Medulla oblongata (tissue), 1 donor: ENCODE data around the gene GRIK3.
"Not testable (repeated sequence)": the region's sequence is repeated elsewhere in the genome, so short reads cannot be mapped to it uniquely, and the experiment has no call there.

ENCODE experiments used
- DNase-seq: peaks from one replicate; pipeline ENCODE4 v3.0.0-alpha.2; 2015; ENCODE audit errors: extremely low spot score

The GRIK3 gene

DNA sequence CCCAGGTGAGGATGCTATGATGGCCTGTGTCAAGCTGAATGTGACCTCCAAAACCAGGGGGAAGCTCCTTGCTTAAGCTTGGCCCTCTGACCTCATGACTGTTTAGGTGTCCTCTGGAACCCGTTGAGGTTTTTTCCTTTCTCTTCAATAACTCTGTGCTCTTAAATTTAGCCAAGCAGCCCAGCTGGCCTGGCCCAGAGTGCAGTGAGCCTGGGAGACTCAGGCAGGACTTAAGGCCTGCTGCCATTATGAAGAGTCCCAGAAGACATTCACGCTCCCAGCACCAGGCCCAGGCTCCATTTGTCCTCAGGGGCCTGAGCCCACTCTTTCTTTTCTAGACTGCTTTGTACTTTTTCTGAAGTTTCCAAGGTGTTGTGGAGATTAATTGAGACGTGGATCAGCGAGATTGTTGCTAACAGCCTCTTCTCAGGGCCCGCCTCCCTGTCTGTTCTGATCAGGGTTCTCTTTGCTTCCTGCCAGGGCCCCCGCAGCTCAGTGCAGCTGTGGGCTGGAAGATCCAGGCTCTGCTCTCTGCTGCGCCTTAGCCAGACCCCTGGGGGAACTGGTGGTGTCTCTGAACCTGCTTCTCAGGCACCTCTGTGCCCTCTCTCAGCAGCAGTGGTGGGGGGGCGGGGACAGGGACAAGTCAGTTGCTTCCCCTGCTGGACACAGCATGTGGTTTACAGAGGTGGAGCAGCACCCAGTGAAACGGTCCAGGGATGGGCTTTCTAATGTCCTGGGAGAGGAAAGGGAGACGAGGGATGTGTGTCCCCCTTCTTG, 124.2 kb downstream of the GRIK3 start:
- no peak for DNase-seq

DNA sequence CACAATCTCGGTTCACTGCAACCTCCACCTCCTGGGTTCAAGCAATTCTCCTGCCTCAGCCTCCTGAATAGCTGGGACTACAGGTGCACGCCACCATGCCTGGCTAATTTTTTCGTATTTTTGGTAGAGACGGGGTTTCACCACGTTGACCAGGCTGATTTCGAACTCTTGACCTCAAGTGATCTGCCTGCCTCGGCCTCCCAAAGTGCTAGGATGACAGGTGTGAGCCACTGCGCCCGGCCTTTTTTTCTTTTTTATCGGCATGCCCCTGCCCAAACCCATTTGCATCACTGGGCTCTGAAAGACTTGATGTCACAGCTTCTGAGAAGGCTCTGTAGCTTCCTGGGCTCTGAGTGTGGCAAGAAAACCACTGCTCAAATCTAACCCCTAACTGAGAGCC, 125.0 kb downstream of the GRIK3 start:
- not testable (repeated sequence) for DNase-seq

DNA sequence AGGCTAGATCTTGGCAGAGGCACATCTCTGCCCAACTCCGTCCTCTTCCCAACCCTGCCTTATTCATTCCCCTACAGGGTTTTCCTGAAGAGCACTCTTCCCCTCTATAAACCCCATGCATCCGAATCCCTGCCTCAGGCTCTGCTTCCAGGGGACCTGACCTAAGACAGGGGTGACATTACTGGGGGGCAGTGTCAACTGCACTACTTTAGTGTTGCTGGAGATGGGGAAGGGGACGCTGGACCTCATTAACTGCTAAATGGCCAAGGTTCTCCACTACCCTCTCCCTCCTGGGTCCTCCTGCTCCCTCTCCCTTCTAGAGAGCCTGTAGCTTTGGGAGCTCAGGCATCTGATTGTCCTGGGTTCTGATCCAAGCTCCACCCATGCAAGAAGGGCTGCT, 126.2 kb downstream of the GRIK3 start:
- no peak for DNase-seq

DNA sequence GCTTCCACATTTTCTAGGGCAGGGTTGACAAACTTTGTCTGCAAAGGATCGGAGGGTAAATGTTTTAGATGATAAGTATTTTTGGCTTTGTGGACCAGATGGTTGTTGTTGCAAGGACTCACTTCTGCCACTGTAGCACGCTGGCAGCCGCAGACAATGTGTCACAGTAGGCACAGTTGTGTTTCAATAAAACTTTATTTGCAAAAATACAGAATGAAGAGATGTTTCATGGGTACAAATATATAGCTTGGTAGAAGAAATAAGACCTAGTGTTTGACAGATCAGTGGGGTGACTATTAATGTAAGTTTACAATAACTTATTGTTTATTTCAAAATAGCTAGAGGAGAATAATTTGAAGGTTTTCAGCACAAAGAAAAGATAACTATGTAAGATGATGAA, 127.8 kb downstream of the GRIK3 start:
- DNase-seq = no peak

DNA sequence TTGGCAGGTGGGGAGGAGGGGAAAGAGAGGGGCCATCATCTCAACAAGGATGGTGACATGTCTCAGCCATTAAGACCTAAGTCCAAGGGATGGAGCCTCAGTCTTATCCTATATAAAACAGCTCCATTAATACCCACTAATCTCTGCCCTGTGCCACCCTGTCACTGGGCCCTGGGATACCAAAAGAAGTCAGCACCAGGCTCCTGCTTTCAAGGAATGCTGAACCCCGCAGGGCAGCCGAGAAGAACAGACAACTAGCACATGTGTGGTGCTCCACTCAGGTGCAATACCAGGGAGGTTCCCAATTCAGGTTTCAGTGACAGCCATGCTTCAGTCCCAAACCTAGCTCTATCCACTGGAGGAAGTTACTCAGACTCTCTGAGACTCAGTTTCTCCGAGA, 128.4 kb downstream of the GRIK3 start:
- no peak for DNase-seq

DNA sequence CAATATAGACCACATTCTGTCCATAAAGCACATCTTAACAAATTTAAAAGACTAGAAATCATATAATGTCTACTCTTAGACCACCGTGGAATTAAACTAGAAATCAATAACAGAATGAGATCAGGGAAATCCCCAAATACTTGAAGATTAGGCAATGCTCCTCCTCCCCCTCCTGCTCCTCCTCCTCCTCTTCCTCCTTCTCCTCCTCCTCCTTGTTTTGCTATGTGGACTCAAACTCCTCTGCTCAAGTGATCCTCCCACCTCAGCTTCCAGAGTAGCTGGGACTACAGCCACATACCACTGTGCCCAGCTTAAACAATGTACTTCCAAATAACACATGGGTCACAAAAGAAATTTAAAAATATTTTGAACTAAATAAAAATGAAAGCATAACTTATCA, 134.2 kb downstream of the GRIK3 start:
- DNase-seq = no peak

DNA sequence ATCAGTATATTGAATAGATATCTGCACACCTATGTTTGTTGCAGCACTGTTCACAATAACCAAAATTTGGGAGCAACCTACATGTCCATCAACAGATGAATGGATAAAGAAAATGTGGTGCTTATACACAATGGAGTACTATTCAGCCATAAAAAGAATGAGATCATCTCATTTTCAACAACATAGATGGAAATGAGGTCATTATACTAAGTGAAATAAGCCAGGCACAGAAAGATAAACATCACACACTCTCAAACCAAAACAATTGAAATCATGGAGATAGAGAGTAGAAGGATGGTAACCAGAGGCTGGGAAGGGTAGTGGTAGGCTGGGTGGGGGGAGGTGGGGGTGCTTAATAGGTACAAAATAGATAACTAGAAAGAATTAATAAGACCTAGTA, 136.5 kb downstream of the GRIK3 start:
- DNase-seq = not testable (repeated sequence)

DNA sequence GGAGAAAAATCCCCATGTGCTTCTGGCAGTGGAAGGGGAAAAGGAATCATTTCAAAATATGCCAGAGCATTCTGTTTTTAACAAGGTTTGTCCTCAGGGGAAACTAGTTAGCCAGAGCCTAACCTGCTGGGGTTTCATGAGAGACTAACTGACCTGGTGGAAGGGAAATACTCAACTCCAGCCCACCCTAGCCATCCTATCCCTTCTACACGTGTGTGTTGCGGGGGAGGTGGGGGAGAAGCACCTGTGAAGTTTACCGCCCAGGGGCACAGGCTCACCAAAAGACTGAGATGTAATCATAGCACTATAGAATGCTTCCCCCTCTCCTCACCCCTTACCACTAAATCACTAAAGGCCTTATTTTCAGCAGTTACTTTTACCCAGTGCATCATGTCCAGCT, 139.5 kb downstream of the GRIK3 start:
- no peak for DNase-seq

DNA sequence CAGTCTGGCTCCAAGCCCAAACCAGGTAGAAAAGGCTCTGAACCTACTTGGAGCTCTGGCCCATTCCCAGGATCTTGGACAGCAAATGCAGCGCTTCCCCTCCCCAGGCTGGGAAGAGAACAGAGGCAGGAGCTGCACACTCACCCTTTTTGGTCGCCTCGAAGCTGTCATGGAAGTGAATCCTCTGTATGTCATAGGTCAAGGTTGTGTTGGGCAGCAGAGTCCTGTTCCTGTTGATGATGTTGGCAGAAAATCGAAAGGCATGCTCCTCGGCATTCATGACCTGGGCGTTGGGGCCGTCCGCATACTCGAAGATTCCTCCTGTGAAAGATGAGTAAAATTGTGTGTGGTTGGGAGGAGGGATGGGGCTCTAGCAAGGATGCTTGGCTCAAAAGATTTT, 143.5 kb downstream of the GRIK3 start:
- DNase-seq = no peak

DNA sequence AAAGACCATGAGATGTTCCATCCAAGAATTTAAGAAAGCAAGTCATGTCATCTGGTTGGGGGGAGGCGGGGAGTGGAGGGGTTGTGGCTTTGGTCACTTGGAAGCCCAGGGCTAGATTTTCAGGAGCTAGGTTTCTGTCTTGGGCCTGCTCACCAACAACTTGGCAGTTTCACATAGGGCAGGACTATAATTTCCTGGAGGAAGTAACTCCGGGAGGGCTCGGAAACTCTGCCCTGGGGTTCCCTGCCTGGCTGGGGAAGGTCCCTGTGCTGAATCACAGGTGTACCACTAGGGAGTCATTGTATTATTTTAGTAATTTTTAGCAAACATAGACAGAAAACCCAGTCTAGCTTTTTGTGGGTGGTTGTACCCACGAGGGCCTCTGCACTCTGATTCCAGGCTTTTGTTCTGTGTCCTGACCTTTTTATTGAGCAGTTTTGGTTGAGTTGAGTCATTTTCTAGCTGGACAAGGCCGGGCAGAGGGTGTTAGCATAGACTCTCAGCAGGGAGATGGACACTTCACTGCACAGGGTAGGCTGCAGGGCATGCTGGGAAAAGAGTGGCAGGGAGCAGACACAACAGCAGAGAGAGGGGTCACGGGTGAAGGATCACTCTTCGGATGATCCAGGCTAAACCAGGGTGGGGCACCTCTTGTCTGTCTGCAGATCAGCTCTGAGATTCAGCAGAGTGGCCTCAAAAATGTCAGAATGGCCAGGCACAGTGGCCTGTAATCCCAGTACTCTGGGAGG, 144.7 kb downstream of the GRIK3 start:
- DNase-seq = no peak

DNA sequence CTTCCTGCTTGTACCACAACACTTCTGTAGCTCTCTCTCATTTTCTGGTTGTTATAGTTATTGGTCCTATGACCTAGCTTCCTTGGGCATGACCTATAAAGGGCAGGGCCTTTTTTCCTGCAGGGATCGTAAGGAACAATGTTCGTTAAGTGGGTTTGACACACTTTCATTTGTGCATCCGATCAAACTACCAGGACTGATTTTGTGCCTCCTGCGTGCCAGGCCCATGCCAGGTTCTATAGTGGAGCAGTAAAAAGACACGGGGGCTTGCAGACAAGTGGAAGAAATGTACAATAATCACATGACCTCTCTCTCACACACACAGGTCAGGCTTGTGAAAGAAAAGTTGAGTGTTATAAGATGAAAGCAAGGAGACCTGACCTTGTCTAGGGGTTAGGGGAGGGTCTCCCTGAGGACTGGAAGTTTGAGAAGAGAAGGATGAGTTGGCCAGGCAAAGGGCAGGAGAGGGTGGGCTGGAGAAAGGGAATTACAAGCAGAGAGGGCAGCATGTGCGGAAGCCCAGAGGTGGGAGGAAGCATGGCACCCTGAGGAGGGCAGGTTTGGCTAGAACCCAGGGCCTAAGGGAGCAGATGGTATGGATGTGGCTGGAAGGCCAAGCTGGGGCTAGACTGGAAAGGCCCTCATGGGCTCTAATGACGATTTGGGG, 145.4 kb downstream of the GRIK3 start:
- DNase-seq = no peak

DNA sequence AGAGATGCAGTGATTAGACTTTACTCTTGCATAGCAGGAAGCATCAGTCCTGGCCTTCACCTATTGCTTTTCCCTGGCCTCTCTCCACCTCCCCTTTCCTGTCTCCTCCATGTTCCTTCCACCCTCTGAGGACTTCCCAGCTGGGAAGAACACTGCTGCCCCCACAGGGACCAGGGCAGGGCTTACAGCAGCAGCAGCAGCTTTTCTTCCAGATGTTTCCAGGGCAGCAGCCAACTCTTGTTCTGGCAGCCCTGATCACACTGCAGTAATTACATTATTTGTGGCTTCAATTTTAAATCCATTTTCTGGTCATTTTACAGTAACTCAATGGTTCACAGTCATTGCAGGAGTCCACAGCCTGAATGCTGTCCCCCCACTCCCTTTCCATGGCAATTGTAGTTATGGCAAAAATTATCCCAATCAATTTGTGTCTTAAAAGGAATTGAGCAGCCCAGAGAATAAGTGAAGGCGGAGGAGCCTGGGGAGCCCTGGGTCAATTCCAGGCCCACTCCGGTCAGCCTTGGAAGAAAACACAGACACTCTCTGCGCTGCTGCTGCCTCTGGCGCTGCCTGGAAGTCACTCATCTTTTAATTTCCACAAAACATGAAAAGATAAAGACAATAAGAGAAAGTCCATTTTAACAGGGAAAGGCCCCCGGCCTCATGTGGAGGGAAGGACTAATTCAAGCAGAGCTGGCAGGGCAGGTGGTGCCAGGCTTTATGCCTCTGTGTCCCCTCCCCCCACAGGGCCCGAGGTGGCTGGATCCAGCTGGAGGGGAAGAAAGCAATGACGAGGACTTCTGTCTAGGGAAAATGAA, 148.6 kb downstream of the GRIK3 start:
- DNase-seq = no peak

DNA sequence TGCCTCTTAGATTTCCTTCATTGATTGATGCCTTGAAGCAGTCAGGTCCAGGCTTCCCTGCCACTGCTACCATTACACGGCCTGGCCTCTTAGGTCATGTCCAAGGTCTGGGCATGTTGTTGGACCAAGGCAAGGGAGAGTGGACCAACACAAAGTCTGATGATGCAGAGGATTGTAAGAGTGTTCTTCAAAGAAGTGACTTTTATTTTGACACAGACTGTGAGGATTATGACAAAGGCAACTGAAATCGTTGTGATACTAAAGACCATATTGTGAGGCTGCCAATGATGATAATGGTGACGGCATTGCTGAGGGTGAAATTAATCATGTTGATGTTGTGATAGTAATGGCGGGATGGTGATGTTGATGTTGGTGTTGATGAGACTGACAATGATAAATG, 149.5 kb downstream of the GRIK3 start:
- DNase-seq = no peak

DNA sequence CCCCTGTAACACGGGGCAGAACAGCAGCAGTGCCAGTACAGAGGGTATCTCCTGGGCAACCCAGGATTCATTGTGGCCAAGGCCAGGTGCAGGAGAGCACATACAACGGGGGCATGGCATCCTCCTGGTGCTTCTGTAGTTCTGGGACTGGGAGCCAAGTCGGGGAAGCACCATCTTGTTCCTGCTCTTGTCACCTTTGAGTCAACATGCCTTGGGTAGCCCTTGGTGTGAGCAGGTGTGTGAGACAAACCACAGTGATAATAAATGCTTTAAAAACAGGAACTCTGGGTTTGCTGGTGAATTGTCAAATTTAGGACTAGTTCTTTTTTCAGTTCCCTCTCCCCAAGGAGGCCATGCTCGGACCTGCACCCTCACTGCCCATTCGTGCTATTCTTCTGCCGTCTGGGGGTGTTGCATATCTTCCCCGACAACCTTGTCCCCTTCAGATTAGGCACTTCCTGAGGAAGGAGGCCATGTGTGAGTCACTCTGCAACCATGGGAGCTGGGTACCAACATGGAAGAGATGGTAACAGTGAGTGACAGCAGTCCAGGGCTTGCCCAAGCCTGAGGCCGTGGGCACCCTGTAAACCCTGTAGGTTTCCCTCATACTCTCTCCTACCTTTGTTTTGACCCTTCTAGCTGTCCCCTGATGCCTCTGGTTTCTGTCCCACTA, 150.2 kb downstream of the GRIK3 start:
- no peak for DNase-seq

DNA sequence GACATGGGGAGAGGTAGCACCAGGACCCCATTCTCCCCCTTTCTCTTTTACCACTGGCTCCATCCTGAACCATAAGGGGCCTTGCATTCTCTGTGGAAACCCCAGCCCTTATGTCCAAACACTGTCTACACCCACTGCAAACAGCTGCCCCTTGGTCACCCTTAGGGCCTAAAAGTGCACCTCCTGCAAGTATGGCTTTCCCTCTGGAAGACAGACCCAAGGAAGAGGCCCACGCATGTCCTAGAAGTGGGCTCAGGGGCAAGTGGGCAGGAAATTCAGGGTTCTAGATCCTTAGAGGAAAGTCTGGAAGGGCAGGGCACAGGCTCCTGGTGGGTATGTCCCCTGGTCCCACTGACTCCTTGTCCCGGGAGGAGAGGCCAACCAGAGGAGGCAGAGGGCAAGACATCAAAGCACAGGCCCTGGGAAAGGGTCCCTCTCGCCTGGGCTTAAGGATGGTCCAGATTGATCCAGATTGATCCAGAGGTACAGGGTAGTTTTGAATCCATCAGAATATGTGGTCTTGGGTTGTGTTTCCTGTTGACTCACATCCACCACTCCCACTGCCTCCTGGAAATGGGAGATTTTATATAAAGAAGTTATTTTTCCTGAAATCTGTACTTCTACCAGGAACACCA, 150.9 kb downstream of the GRIK3 start:
- no peak for DNase-seq

DNA sequence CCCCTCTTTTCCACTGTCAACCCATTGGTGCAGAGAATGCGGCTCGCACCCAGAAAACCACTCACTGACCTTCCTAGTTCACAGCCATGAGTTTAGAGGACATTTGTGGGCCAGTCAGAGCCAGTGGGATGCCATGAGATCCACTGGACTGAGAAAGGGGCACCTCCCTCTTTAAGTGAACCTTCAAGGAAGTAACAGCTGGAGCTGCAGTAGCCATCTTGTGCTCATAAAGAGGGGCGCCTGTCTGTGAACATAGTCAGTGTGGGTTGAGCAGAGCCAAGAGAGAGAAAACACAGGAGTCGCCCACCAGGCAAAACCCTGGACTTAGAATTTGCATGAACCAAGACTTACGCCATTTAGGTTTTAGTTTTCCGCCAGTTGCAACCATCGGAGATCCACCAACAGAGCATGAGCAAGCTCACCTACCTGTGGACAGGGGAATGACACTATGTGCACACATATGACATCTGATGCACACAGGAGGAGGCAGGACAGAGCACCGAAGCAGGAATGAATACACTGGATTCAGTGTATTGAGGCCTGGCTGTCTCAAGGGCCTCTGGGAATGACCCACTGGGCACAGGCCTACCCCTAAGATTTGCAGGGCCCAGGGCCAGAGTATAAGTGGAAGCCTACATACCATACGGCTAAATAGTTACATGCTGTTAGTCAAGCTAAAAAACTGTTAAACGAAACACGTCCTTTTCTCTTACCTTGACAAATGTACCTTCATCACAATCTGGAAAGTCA, 151.6 kb downstream of the GRIK3 start:
- no peak for DNase-seq

DNA sequence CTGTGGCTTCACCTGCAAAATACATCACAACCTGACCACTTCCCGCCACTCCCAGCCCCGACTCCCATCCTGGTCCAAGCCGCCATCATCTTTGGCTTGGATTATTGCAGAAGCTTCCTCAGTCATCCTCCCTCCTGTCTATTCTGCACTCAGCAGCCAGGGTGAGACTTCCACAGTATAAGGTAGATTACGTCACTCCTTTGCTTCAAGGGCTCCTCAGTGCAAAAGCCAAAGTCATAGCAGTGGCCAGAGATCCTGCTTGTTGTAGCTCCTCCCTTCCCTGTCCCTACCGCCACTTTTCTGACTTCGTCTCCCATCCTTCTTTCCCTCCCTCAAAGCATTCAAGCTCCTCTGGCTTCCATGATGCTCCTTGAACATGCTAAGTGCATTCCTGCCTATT, 152.8 kb downstream of the GRIK3 start:
- DNase-seq = no peak

DNA sequence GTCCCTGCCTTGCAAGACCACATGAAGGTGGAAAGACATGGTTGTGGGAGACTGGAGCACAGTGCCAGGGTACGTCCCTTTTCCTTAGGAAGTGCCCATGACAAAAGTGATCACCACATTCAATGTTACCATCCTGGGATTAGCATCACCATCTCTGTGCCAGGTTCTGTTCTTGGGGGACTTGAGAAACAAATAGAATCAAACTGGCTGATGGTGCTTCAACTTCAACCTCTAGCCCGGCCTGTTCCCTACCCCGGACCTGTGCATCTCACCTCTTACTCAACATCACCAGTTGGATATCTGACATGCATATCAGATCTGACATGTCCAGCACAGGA, 153.3 kb downstream of the GRIK3 start:
- DNase-seq = no peak

DNA sequence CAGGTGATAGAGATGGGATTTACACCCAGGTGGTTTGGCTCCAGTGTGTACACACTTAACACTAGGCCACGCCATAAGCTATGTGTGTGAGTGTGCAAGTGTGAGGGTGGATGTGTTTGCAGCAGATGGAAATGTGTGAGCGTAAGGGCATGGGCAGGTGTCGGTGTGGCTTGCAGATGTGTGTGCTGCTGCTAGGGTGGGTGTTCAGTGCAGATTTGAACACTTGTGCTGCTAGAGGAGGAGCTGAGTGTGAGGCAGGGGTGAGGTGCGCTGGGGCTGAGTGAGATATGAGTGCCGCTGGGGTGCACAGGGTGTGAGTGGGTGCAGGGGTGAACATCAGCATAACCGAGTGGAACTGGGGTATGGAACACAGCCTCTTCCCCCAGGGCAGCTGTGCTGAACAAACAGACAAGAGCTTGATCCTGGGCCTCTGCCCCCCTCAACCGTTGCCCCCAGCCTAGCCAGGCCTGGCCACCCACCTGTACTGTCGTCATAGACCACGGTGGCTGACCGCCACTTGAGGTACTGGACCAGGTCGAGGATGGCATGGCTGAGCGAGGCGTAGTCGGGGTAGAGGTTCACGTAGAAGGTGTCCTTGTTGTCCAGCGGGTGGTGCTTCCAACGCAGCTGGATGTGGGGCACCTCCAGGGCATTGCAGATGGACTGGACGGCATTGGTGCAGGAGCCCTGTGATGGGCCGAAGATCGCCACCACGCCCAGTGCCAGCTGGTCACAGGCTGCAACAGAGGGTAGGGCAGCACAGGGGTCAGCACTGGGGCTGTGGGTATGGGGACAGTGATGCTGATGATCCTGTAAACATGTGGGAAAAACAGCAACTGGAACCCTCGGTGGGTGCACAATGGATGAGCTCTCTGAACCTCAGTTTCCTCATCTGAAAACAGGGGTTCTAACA, 153.9 kb downstream of the GRIK3 start:
- no peak for DNase-seq
